HEK293 (cell line): ENCODE measurements around the gene TRAF4.

ENCODE experiments used
- CTCF ChIA-PET: fragments of 350-600 bp; formaldehyde crosslinking; extraction: SDS; loops from one replicate; lab custom pipeline; 2021; ENCODE audit warnings: antibody characterized with exemption; lab: Yijun Ruan, JAX
- POLR2A ChIA-PET: fragments of 300-600 bp; formaldehyde crosslinking; extraction: SDS; loops from one replicate; lab custom pipeline; 2020; ENCODE audit warnings: antibody characterized with exemption, inconsistent platforms; lab: Yijun Ruan, JAX
- H3K27ac ChIP-seq: fragments of 200-500 bp; sonication (Bioruptor generic); 2 replicates; pipeline ENCODE4 v1.5.1; 2014; ENCODE audit warnings: low read depth, low read length, control low read depth, inconsistent platforms; ENCODE audit errors: extremely low read depth
- H3K36me3 ChIP-seq, 2 experiments: fragments of 200-500 bp in 1 of 2; sonication (Bioruptor generic) in 1 of 2; 1 replicate in 1 of 2; 2 replicates in 1 of 2; pipeline ENCODE4 v1.5.1; 2014 to 2017; ENCODE audit warnings: inconsistent platforms in 2 of 2, low read length in 2 of 2; ENCODE audit not compliant: control insufficient read depth in 2 of 2, insufficient read depth in 1 of 2
- H3K4me1 ChIP-seq: fragments of 200-500 bp; sonication (Bioruptor generic); 2 replicates; pipeline ENCODE4 v1.5.1; 2014; ENCODE audit warnings: mild to moderate bottlenecking, low read length, inconsistent platforms; ENCODE audit not compliant: control insufficient read depth, insufficient read depth
- H3K4me3 ChIP-seq: 2 replicates; pipeline ENCODE4 v1.5.1; 2011; ENCODE audit warnings: low read depth, mild to moderate bottlenecking, control low read depth, low read length, moderate library complexity
- H3K9me3 ChIP-seq: fragments of 200-500 bp; sonication (Bioruptor generic); 2 replicates; pipeline ENCODE4 v1.5.1; 2014; ENCODE audit warnings: low read depth, low read length, inconsistent platforms; ENCODE audit not compliant: control insufficient read depth, insufficient read depth
- HOXC10 ChIP-seq: sonication (generic); formaldehyde crosslinking; IDR thresholded peaks from 2 replicates; pipeline ENCODE4 v1.8.1; 2023; ENCODE audit warnings: mild to moderate bottlenecking, missing genetic modification reagents
- HOXD13 ChIP-seq: sonication (generic); formaldehyde crosslinking; IDR thresholded peaks from 2 replicates; pipeline ENCODE4 v1.8.0; 2022; ENCODE audit warnings: missing genetic modification reagents, borderline replicate concordance
- KLF1 ChIP-seq: fragments of 450-650 bp; formaldehyde crosslinking; IDR thresholded peaks from 2 replicates; pipeline ENCODE4 v1.5.1; 2016; ENCODE audit warnings: missing biosample characterization, missing genetic modification characterization
- MEIS1 ChIP-seq: sonication (generic); formaldehyde crosslinking; IDR thresholded peaks from 2 replicates; pipeline ENCODE4 v1.8.1; 2022; ENCODE audit warnings: missing genetic modification reagents, mild to moderate bottlenecking, borderline replicate concordance
- OSR2 ChIP-seq: fragments of 450-650 bp; formaldehyde crosslinking; IDR thresholded peaks from 2 replicates; pipeline ENCODE4 v1.5.1; 2016; ENCODE audit warnings: missing biosample characterization, missing genetic modification characterization
- SALL2 ChIP-seq: fragments of 450-650 bp; formaldehyde crosslinking; IDR thresholded peaks from 2 replicates; pipeline ENCODE4 v1.5.0; 2017; ENCODE audit warnings: missing biosample characterization, mild to moderate bottlenecking, missing genetic modification characterization, borderline replicate concordance
- YY2 ChIP-seq: fragments of 450-650 bp; formaldehyde crosslinking; IDR thresholded peaks from 2 replicates; pipeline ENCODE4 v1.5.1; 2016; ENCODE audit warnings: missing biosample characterization, missing genetic modification characterization
- ZFP69B ChIP-seq: fragments of 450-650 bp; formaldehyde crosslinking; IDR thresholded peaks from 2 replicates; pipeline ENCODE4 v1.5.1; 2016; ENCODE audit warnings: missing biosample characterization, missing genetic modification characterization
- ZIC2 ChIP-seq: fragments of 450-650 bp; formaldehyde crosslinking; IDR thresholded peaks from 2 replicates; pipeline ENCODE4 v1.5.1; 2016; ENCODE audit warnings: missing biosample characterization, missing genetic modification characterization
- ZNF324 ChIP-seq: fragments of 450-650 bp; formaldehyde crosslinking; IDR thresholded peaks from 2 replicates; pipeline ENCODE4 v1.5.1; 2016; ENCODE audit warnings: missing biosample characterization, missing genetic modification characterization
- ZNF514 ChIP-seq: fragments of 450-650 bp; formaldehyde crosslinking; IDR thresholded peaks from 2 replicates; pipeline ENCODE4 v1.5.1; 2016; ENCODE audit warnings: missing biosample characterization, missing genetic modification characterization
- ZNF548 ChIP-seq: fragments of 450-650 bp; formaldehyde crosslinking; IDR thresholded peaks from 2 replicates; pipeline ENCODE4 v1.5.1; 2016; ENCODE audit warnings: missing biosample characterization, missing genetic modification characterization
- ZNF571 ChIP-seq: fragments of 450-650 bp; formaldehyde crosslinking; IDR thresholded peaks from 2 replicates; pipeline ENCODE4 v1.5.0; 2017; ENCODE audit warnings: missing biosample characterization, missing genetic modification characterization
- ZNF585B ChIP-seq: fragments of 450-650 bp; formaldehyde crosslinking; IDR thresholded peaks from 2 replicates; pipeline ENCODE4 v1.5.1; 2016; ENCODE audit warnings: missing biosample characterization, missing genetic modification characterization
- ZNF600 ChIP-seq: fragments of 450-650 bp; formaldehyde crosslinking; IDR thresholded peaks from 2 replicates; pipeline ENCODE4 v1.5.1; 2016; ENCODE audit warnings: missing biosample characterization, missing genetic modification characterization
- ZNF610 ChIP-seq: fragments of 450-650 bp; formaldehyde crosslinking; IDR thresholded peaks from 2 replicates; pipeline ENCODE4 v1.5.1; 2016; ENCODE audit warnings: missing biosample characterization, missing genetic modification characterization, borderline replicate concordance
- ZNF621 ChIP-seq: fragments of 450-650 bp; formaldehyde crosslinking; IDR thresholded peaks from 2 replicates; pipeline ENCODE4 v1.5.1; 2017; ENCODE audit warnings: missing biosample characterization, missing genetic modification characterization
- ZNF776 ChIP-seq: fragments of 450-650 bp; formaldehyde crosslinking; IDR thresholded peaks from 2 replicates; pipeline ENCODE4 v1.5.0; 2017; ENCODE audit warnings: missing biosample characterization, missing genetic modification characterization, borderline replicate concordance
- ZNF792 ChIP-seq: fragments of 450-650 bp; formaldehyde crosslinking; IDR thresholded peaks from 2 replicates; pipeline ENCODE4 v1.5.1; 2016; ENCODE audit warnings: missing biosample characterization, missing genetic modification characterization
- ZNF830 ChIP-seq: fragments of 450-650 bp; IDR thresholded peaks from 2 replicates; pipeline ENCODE4 v1.5.0; 2018; ENCODE audit warnings: missing biosample characterization, missing genetic modification characterization, low read depth, mild to moderate bottlenecking, moderate library complexity
- ZXDB ChIP-seq: fragments of 450-650 bp; formaldehyde crosslinking; IDR thresholded peaks from 2 replicates; pipeline ENCODE4 v1.5.1; 2016; ENCODE audit warnings: missing biosample characterization, missing genetic modification characterization
- TF ChIP-seq, protein P1 (sequence below): fragments of 450-650 bp; formaldehyde crosslinking; IDR thresholded peaks from 2 replicates; pipeline ENCODE4 v1.5.1; 2016; ENCODE audit warnings: missing biosample characterization, missing genetic modification characterization
- TF ChIP-seq, protein P2 (sequence below): fragments of 450-650 bp; formaldehyde crosslinking; IDR thresholded peaks from 2 replicates; pipeline ENCODE4 v1.5.1; 2016; ENCODE audit warnings: missing biosample characterization, missing genetic modification characterization
- TF ChIP-seq, protein P3 (sequence below): fragments of 450-650 bp; formaldehyde crosslinking; optimal IDR thresholded peaks from 2 replicates; pipeline ENCODE3; 2016; ENCODE audit warnings: missing biosample characterization, mild to moderate bottlenecking, missing genetic modification characterization
- TF ChIP-seq, protein P4 (sequence below): fragments of 450-650 bp; formaldehyde crosslinking; IDR thresholded peaks from 2 replicates; pipeline ENCODE4 v1.5.1; 2017; ENCODE audit warnings: missing biosample characterization, mild to moderate bottlenecking, missing genetic modification characterization, moderate library complexity

The TRAF4 gene

DNA sequence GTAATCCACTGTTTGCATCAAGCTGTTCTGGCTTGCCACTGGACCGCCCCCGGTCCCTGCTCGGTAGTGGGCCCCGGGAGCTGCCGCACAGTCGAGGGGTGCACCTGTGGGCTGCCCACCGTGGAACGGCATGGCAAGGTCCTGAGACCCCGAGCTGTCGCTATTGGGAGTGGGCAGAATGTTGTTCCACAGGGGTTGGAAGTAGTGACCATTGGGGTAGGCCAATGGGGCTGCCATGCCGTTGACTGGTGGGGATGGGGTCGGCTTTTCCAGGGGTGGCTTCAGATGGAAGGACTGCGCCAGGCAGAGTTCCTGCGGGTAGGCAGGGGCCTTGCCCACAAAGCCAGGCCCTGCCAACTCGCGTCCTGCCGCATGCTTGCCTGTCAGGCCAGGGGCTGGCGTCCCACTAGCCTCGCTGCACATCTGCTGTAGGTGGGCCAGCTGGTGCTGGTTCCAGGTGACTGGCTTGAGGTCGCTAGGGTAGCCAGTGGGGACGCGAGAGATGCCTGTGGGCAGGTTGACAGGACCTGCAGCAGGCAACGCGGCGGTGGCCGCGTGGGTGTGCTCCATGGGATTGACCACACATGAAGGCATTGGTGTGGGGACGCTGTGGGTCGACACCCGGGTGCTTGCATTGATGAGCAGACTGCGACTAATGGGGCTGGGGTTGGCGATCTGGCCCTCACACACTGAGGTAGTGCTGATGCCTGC, 14.8 kb downstream of the TRAF4 start:
- H3K36me3 ChIP-seq: peaks cover 8 to 58% of the 10 kb centered on the region in 2 experiments
- no peak for TF ChIP-seq ZNF600 (tag by site-specific recombination)
- TF ChIP-seq OSR2: no peak
- TF ChIP-seq ZFP69B (tag by site-specific recombination): no peak
- no peak for TF ChIP-seq ZNF776 (tag by site-specific recombination)
- TF ChIP-seq KLF1 (tag by site-specific recombination): no peak
- no peak for TF ChIP-seq ZNF792 (tag by site-specific recombination)
- TF ChIP-seq, protein P1, sequence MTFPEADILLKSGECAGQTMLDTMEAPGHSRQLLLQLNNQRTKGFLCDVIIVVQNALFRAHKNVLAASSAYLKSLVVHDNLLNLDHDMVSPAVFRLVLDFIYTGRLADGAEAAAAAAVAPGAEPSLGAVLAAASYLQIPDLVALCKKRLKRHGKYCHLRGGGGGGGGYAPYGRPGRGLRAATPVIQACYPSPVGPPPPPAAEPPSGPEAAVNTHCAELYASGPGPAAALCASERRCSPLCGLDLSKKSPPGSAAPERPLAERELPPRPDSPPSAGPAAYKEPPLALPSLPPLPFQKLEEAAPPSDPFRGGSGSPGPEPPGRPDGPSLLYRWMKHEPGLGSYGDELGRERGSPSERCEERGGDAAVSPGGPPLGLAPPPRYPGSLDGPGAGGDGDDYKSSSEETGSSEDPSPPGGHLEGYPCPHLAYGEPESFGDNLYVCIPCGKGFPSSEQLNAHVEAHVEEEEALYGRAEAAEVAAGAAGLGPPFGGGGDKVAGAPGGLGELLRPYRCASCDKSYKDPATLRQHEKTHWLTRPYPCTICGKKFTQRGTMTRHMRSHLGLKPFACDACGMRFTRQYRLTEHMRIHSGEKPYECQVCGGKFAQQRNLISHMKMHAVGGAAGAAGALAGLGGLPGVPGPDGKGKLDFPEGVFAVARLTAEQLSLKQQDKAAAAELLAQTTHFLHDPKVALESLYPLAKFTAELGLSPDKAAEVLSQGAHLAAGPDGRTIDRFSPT: no peak
- TF ChIP-seq HOXC10 (CRISPR knock-in tag): no peak
- TF ChIP-seq ZNF324: no peak
- TF ChIP-seq HOXD13 (CRISPR knock-in tag): no peak
- no peak for TF ChIP-seq ZNF571 (tag by site-specific recombination)
- no peak for TF ChIP-seq MEIS1 (CRISPR knock-in tag)
- TF ChIP-seq YY2 (tag by site-specific recombination): no peak
- no peak for TF ChIP-seq ZNF621 (tag by site-specific recombination)
- no peak for TF ChIP-seq ZNF585B
- TF ChIP-seq ZNF514 (tag by site-specific recombination): no peak
- TF ChIP-seq, protein P2, sequence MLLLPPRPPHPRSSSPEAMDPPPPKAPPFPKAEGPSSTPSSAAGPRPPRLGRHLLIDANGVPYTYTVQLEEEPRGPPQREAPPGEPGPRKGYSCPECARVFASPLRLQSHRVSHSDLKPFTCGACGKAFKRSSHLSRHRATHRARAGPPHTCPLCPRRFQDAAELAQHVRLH: no peak
- TF ChIP-seq ZNF830 (tag by site-specific recombination): no peak
- TF ChIP-seq, protein P3, sequence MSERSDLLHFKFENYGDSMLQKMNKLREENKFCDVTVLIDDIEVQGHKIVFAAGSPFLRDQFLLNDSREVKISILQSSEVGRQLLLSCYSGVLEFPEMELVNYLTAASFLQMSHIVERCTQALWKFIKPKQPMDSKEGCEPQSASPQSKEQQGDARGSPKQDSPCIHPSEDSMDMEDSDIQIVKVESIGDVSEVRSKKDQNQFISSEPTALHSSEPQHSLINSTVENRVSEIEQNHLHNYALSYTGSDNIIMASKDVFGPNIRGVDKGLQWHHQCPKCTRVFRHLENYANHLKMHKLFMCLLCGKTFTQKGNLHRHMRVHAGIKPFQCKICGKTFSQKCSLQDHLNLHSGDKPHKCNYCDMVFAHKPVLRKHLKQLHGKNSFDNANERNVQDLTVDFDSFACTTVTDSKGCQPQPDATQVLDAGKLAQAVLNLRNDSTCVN (tag by site-specific recombination): no peak
- TF ChIP-seq, all 188 proteins: peak for 0
- no peaks in the 10 kb centered on the region for H3K9me3 ChIP-seq
- no peak overlapping the region for H3K27ac ChIP-seq
- ChIA-PET POLR2A (interaction anchor here (2.0 kb wide), 1 partner anchor 31 kb away, joined by 9 read pairs; the partner anchor contains the start of gene TLCD1), CTCF (interaction anchor here (0.5 kb wide), 1 partner anchor 142 kb away, joined by 3 read pairs; no protein-coding TSS in a partner anchor)
- H3K4me3 ChIP-seq: no peak overlapping the region
- H3K4me1 ChIP-seq: peaks cover 3% of the 10 kb centered on the region; the same call in 1 of the 2 replicates

DNA sequence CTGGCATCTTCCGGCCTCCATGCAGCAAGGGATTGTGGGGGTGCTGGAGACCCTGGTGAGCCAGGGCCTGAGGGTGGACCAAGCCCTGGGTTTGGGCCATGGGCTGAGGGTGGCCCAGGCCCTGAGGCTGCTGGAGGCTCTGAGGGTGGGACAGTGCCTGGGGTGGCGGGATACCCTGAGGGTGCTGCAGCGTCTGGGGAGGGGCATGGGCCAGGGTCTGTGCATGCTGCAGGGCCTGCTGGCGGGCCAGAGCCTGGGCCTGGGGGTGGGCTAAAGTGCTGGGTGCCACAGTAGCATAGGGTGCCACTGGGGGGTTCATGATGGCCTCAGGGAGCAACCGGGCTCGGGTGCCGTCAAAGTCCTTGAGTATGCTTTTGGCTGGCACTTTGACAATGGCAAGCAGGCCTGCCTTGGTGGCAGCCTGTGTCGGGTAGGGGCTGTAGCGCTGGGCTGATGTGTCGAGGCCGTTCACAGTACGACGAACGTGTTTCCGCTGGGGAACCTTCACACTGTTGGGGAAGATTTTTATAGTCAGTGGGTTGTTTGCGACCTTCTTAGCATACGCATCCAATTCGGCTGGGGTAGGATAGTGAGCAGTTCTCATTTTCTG, 15.6 kb downstream of the TRAF4 start:
- no peak overlapping the region for H3K27ac ChIP-seq
- ChIA-PET POLR2A (no interaction called here), CTCF (interaction anchor here (1.0 to 7.6 kb wide), 2 partner anchors 10 to 144 kb away, joined by 3 to 175 read pairs; no protein-coding TSS in a partner anchor)
- no peak for TF ChIP-seq SALL2
- no peak for TF ChIP-seq ZNF548 (tag by site-specific recombination)
- TF ChIP-seq, protein P4, sequence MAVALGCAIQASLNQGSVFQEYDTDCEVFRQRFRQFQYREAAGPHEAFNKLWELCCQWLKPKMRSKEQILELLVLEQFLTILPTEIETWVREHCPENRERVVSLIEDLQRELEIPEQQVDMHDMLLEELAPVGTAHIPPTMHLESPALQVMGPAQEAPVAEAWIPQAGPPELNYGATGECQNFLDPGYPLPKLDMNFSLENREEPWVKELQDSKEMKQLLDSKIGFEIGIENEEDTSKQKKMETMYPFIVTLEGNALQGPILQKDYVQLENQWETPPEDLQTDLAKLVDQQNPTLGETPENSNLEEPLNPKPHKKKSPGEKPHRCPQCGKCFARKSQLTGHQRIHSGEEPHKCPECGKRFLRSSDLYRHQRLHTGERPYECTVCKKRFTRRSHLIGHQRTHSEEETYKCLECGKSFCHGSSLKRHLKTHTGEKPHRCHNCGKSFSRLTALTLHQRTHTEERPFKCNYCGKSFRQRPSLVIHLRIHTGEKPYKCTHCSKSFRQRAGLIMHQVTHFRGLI (tag by site-specific recombination): no peak
- TF ChIP-seq ZNF830 (tag by site-specific recombination): no peak
- no peak for TF ChIP-seq ZIC2
- no peak for TF ChIP-seq ZXDB
- no peak for TF ChIP-seq ZNF610 (tag by site-specific recombination)
- TF ChIP-seq HOXD13 (CRISPR knock-in tag): no peak
- no peaks in the 10 kb centered on the region for H3K9me3 ChIP-seq
- no peak overlapping the region for H3K4me3 ChIP-seq
- H3K4me1 ChIP-seq: peaks cover 3% of the 10 kb centered on the region; the same call in 1 of the 2 replicates
- H3K36me3 ChIP-seq: peaks cover 9 to 58% of the 10 kb centered on the region in 2 experiments
